Retinal pigment epithelial cell (primary cell): Measurements from ENCODE around the gene METTL3.

Experiments used
- DNase-seq: peaks from one replicate; pipeline ENCODE4 v3.0.0-alpha.2; 2010; ENCODE audit warnings: low read depth
- H3K4me3 ChIP-seq: 2 replicates; pipeline ENCODE4 v1.5.1; 2011; ENCODE audit warnings: mild to moderate bottlenecking, low read length, control low read depth, moderate library complexity
- TF ChIP-seq, protein P1 (sequence below): conservative IDR thresholded peaks from 2 replicates; pipeline ENCODE4 v1.5.1; 2011; ENCODE audit warnings: low read depth, low read length, control low read depth, inconsistent platforms

Gene METTL3

DNA sequence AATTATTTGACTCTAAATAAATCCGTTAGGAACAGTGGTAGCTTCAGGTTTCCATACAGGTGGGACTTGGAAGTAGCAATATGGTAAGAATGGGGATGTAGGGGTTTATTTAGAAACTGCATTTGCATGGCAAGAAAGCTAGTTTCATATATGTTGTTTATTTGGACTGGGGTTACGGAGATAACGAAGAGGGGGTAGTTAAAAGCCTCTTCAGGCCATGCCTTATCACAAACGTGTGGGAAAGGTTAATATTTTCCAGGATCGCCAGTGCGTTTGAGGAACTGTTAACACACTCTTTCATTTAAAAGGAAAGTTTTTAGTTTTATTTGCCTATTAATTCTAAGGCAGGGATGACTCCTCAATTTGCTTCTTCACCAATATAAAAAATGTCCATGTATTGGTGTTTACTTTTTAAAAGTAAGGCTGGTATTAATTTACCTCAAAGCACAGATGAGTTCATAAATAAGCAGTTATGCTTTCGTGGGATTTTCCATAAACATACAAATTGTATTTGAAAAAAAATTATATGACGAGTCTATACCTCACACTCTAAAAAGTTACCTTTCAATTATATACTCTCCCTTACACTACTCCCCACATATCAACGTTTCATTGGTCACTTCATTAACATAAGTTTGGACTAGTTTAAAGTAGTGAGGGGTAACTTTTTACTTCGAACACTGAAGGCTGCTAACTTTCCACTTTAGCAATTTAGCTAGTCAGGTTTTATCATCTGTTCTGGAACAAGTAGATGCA lies 35.2 kb downstream of the METTL3 start:
- DNase-seq = no peak
- H3K4me3 ChIP-seq = peak overlapping the region; percentile 99
- TF ChIP-seq, protein P1, sequence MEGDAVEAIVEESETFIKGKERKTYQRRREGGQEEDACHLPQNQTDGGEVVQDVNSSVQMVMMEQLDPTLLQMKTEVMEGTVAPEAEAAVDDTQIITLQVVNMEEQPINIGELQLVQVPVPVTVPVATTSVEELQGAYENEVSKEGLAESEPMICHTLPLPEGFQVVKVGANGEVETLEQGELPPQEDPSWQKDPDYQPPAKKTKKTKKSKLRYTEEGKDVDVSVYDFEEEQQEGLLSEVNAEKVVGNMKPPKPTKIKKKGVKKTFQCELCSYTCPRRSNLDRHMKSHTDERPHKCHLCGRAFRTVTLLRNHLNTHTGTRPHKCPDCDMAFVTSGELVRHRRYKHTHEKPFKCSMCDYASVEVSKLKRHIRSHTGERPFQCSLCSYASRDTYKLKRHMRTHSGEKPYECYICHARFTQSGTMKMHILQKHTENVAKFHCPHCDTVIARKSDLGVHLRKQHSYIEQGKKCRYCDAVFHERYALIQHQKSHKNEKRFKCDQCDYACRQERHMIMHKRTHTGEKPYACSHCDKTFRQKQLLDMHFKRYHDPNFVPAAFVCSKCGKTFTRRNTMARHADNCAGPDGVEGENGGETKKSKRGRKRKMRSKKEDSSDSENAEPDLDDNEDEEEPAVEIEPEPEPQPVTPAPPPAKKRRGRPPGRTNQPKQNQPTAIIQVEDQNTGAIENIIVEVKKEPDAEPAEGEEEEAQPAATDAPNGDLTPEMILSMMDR = no peak

DNA sequence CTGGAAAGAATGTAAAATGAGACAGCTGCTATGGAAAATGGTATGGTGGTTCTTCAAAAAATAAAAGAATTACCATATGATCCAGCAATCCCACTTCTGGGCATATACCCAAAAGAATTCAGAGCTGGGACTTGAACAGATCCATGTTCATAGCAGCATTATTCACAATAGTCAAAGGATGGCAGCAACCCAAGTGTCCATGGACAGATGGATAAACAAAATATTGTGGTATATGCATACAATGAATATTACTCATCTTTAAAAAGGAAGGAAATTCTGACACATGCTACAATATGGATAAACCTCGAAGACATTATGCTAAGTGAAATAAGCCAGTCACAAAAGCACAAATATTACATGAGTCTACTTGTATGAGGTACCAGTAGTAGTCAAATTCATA lies 43.5 kb downstream of the METTL3 start:
- no peak overlapping the region for H3K4me3 ChIP-seq
- no peak for DNase-seq
- TF ChIP-seq, protein P1 = no peak

- TF ChIP-seq, protein P1 = peak; percentile 64
Observed at GRCh38 chr14:21455912-21456667, 55.0 kb downstream of the METTL3 start, which contains the start of gene CHD8. TSS of gene CHD8 (minus strand) at chr14:21456123. CDS start at chr14:21431643, 24,480 bp downstream.

GRCh38 chr14:21455592-21455911 lies 55.6 kb downstream of the METTL3 start:
- peak overlapping the region; percentile 96 for H3K4me3 ChIP-seq
- DNase-seq = no peak
- TF ChIP-seq, protein P1 = no peak

More at GRCh38 chr14:21455912-21456667, 55.0 kb downstream of the METTL3 start, which contains the start of gene CHD8:
- peak within 1 kb of the TSS; percentile 96 for H3K4me3 ChIP-seq
- peak; percentile 99 for DNase-seq

DNA sequence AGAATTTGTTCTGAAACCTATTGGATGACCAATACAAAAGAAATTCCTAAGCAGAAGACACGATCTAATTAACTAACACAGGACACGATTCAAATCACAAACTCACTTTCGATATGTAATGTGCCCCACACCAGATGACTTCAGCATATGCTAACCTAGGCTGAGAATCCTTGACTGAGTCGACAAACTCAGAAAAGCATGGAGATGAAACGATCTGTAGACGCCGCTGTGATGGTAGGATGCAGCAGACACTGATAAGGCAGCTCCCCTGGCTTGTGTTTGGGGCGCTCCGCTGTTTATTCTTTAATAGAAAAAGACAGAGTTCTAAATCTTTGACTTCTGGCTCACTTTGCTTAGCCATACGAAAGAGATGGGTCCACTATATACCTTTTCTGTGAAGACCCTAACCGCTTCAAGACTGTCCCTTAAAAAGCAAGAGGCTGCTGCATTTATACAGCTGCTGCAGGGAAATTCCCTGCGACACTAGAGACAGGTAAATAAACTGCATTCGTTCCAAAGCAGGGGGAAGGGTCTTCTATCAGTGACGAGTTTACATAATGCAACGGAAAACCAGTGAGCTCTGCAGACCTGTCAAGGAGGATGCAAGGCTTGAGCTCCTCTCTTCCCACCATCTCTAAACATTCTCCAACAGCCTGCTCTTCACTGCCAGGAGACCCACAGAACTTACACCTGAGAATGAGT lies 56.1 kb downstream of the METTL3 start:
- peak overlapping the region; percentile 96 for H3K4me3 ChIP-seq
- TF ChIP-seq, protein P1 = no peak
- no peak for DNase-seq

- TF ChIP-seq, protein P1 = no peak
- DNase-seq = no peak
- no peak overlapping the region for H3K4me3 ChIP-seq
Observed at GRCh38 chr14:21449899-21450216, 61.3 kb downstream of the METTL3 start.
